ENCODE results near the gene NAA35.

NAA35 gene

GRCh38 chr9:85940832-85941621, at the start of gene NAA35:
NAA35 (plus strand) TSS chr9:85941146; CDS start chr9:85942160, 1,014 bp downstream.
- H3K4me3 ChIP-seq (replicated peaks; ENCODE audit: low read depth, low read length): peak within 1 kb of the TSS; percentile 83
- peak; percentile 99 for DNase-seq (ENCODE audit: low read depth)
- TF ChIP-seq CTCF (IDR thresholded peaks at IDR 0.05; ENCODE audit: low read length, missing control alignments): no peak

- H3K4me3 ChIP-seq (replicated peaks; ENCODE audit: low read depth, low read length): no peak overlapping the region
- no peak for TF ChIP-seq CTCF (IDR thresholded peaks at IDR 0.05; ENCODE audit: low read length, missing control alignments)
- no peak for DNase-seq (ENCODE audit: low read depth)
Measured at GRCh38 chr9:85892401-85892800, 48.5 kb upstream of the NAA35 start.

- H3K4me3 ChIP-seq (replicated peaks; ENCODE audit: low read depth, low read length): no peak overlapping the region
- no peak for DNase-seq (ENCODE audit: low read depth)
- no peak for TF ChIP-seq CTCF (IDR thresholded peaks at IDR 0.05; ENCODE audit: low read length, missing control alignments)
Measured at GRCh38 chr9:85895685-85896084, 45.3 kb upstream of the NAA35 start.

- no peak for TF ChIP-seq CTCF (IDR thresholded peaks at IDR 0.05; ENCODE audit: low read length, missing control alignments)
- H3K4me3 ChIP-seq (replicated peaks; ENCODE audit: low read depth, low read length): no peak overlapping the region
- no peak for DNase-seq (ENCODE audit: low read depth)
Measured at GRCh38 chr9:85897848-85898247, 43.1 kb upstream of the NAA35 start.

GRCh38 chr9:85898332-85898731, 42.6 kb upstream of the NAA35 start:
- H3K4me3 ChIP-seq (replicated peaks; ENCODE audit: low read depth, low read length): no peak overlapping the region
- DNase-seq (ENCODE audit: low read depth): no peak
- TF ChIP-seq CTCF (IDR thresholded peaks at IDR 0.05; ENCODE audit: low read length, missing control alignments): no peak

GRCh38 chr9:85899388-85899787, 41.6 kb upstream of the NAA35 start:
- DNase-seq (ENCODE audit: low read depth): no peak
- TF ChIP-seq CTCF (IDR thresholded peaks at IDR 0.05; ENCODE audit: low read length, missing control alignments): no peak
- H3K4me3 ChIP-seq (replicated peaks; ENCODE audit: low read depth, low read length): no peak overlapping the region

Data from fibroblast of pulmonary artery (primary cell).